Kidney capillary endothelial cell (primary cell): ENCODE results near the gene GPX5.
"Not testable (repeated sequence)": the region's sequence is repeated elsewhere in the genome, so short reads cannot be mapped to it uniquely, and the experiment has no call there.

ENCODE experiments used
- DNase-seq: peaks from one replicate; pipeline ENCODE4 v3.0.0-alpha.2; 2018; ENCODE audit warnings: low spot score

Gene GPX5

DNA sequence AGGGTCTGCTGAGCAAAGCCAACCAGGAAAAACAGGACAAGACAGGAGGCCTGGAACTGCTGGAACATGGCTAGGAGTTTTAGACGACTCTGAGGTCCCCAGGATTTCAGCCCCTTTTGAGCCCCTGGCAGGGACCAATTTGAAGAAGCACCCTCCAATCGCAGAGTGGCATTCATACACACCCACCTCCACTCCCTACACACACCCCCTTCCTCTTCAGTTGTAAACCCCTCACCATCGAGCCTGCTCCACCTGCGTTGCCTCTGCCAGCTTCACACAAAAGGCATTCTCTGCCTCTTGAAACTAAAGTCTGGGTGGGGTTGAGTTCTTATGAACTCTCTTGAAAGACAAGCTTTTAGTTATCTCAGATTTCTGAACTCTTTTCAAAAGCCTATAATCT, 10.0 kb upstream of the GPX5 start, which contains the start of gene GPX6:
TSS of gene GPX6 (minus strand) at position 118 of the 400 bp plus-strand sequence. CDS start at position 68, 50 bp downstream.
- DNase-seq = no peak

DNA sequence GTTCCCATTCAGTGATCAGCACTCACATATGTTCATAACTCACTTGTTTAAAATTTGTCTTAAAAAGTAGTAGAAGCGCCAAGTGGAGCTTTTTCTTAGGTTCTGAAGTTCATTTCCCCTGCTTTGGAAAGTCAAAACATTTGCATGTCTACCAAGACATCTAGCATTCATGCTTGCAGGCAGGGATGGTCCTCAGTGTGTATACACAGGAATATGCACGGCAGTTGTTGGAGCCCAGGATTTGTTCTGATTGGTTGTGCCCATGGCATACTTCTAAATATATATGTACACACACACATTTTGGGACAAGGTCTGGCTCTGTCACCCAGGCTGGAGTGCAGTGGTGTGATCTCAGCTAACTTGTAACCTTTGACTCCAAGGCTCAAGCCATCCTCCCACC, 7.7 kb upstream of the GPX5 start:
- no peak for DNase-seq

DNA sequence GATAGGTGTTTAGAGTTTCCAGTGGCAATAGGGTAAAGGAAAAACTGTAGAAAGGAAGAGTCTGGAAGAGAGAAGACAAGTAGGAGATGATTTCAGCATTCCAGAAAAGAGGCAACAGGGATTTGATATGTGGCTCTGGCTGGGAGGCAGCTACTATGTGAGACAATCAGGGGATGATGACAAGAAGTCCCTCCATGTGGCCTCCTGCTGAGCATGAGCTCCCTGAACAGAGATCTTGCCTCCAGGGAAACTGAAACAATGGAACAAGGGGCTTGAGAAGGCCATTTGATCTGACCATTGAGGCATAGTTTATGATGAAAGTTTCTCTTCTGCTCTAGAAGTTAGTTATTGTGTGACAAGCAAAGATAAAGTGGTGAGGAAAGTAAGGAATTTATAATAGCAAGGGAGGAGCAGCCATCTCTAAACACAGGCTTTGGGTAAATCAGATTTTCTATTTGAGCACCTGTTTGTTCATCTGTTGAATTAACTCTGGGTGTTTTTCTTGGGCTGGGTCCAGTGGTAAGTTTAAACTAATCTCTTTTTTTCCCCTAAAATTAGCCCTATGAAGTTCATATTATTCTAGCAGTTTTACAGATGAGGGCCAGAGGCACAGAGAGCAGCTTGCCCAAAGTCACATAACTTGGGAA, 3.0 kb upstream of the GPX5 start:
- DNase-seq = no peak

DNA sequence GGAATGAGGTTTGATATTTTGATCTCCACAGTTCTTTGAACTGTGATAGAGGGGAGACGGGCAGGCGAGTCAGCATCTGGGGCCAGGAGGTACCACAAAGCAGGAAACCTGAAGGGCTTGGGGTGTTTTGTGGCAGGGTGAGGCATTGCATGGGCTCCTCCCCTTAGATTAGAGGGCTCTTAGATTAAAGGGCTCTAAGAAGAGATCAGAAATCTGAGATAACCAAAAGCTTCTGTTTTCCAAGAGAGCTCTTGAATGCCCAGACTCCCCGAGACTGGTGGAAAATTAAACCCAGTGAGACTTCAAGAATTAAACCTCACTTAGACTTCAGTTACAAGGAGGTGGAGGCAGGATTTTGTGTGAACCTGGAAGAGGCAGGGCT, 2.4 kb upstream of the GPX5 start:
- DNase-seq = no peak

DNA sequence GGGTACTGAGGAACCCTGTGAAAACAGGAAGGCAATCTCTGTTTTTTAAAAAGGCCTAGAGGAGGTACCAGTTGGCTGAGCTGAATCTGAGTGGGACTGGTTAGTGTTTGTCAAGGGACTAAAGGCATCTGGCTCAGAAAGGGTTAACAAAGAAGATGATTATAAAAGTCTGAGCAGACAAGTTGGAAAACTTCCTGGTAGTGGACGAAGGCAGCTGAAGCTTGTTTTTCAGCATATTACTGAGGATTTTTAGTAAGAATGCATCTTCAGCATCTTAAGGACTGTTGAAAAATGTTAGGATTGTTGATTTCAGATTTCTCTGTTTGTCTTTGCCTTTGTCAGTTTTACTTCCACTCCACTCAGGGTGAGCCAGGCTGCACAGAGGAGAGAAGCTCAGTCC, 5.1 kb downstream of the GPX5 start:
- no peak for DNase-seq

DNA sequence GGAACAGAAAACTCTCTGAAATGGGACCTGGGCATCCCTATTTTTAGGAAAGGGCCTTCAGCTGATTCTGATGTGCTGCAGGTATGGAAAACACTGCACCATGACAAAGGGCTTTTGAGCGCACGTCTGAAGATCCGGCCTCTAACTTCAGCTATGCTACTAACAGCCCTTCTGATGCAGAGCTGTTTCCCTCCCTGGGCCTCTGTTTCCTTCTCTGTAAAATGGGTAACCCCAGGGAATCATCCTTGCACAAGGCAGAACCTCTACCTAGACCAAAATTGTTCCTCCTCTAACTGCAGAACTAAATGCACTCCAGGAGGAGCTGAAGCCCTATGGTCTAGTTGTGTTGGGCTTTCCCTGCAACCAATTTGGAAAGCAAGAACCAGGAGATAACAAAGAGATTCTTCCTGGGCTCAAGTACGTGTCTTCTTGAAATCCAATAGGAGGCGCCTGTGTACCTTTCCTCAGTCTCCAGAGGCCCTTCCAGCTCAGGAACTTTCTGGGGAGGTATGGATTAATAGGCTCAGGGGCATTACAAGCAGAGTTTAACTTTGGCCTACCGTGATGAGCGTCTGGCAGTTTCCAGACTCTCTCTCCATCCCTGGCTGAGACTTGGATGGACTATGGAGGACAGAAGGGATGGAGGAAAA, 5.9 kb downstream of the GPX5 start:
- DNase-seq = no peak

DNA sequence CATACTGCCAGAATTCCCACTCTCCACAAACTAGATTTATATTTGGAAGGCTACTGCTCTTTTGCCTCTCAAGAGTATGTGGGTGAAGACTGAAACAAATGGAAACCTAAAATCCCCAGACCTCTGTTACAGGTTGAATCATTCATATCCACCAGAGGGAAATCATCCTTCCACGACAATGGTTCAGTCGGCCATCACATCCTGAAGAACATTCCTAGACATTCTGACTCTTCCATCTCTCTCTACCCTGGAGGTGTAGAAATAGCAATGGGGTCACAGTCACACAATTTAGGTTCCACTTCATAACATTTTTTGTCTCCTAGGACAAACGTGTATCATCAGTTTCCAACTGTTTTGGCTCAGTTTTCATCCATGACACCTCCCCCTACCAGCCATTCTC, 8.6 kb downstream of the GPX5 start:
- DNase-seq = no peak

DNA sequence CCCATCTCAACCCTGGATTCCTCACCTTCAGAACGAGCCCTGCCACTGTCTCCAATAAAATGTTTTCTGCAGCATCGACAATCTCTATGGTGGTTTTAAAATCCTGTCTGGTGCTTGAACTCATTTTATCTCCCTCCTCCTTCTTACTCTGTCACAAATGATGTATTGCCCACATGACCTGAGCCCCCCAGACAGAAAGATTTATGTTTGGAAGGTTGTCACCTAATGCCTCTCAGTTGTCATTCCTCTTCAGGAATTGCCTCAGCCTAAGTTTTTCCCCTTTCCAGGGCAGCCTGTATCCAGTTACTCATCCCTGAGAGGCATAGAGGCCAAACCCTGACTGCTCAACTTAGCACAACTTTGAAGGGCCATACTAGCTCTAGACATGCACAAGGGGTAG, 9.2 kb downstream of the GPX5 start:
- no peak for DNase-seq

DNA sequence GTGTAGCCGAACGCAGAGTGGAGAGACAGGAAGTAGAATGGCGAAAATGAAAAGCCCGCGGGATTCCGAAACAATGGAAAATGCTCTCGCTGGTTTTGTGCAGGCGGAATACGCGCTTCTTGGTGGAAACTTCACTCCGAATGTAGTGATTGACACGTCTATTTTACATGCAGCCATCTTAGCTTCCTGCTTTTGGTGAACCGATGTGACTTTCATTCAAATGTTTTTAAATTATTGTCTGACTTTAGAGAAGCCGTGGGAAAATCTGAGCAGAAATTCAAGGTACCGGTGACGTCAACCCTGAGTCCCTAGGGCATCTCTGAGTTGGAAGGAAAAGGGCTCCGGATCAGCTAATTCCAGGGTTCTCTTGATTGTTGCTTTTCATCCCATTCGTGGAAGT, 11.4 kb downstream of the GPX5 start:
- no peak for DNase-seq

DNA sequence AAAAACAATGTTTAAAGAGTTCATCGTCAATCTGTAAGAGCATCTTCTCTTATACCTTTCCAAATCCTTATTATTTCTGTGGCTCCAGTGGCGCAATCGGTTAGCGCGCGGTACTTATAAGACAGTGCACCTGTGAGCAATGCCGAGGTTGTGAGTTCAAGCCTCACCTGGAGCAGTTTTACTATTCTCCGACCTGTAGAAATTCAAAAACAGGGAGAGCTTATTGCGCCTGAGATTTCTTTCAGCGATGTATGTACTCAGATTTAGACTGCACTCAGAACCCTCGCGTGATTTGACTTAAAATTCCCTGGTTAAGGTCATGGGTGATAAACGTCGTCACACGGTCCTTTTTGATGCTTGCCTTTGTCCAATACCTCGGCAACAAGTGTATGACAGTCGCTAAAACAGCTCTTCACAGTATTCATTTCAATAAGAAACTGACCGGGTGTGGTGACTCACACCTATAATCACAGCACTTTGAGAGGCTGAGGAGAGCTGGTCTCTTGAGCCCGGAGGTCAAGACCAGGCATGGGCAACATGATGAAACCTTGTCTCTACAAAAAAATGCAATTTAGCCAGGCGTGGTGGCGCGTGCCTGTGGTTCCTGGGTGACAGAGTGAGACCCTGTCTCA, 11.9 kb downstream of the GPX5 start:
- no peak for DNase-seq

DNA sequence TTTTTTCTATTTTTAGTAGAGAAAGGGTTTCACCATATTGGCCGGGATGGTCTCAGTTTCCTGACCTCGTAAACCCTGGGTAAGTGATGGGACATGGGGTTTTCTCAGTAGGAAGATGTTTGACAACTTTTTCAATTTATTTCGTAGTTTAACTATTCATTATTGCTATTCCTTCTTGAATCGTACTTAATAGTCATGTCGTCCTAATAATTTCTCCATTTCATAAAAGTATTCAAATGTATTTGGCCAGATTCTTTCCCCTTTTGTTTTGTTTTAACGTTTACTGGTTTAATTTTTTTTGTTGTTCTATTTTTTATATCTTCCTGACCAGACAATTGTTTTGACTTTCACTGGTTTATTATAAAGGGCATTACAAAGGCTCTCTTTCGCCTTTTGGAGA, 16.3 kb downstream of the GPX5 start:
- DNase-seq = no peak

DNA sequence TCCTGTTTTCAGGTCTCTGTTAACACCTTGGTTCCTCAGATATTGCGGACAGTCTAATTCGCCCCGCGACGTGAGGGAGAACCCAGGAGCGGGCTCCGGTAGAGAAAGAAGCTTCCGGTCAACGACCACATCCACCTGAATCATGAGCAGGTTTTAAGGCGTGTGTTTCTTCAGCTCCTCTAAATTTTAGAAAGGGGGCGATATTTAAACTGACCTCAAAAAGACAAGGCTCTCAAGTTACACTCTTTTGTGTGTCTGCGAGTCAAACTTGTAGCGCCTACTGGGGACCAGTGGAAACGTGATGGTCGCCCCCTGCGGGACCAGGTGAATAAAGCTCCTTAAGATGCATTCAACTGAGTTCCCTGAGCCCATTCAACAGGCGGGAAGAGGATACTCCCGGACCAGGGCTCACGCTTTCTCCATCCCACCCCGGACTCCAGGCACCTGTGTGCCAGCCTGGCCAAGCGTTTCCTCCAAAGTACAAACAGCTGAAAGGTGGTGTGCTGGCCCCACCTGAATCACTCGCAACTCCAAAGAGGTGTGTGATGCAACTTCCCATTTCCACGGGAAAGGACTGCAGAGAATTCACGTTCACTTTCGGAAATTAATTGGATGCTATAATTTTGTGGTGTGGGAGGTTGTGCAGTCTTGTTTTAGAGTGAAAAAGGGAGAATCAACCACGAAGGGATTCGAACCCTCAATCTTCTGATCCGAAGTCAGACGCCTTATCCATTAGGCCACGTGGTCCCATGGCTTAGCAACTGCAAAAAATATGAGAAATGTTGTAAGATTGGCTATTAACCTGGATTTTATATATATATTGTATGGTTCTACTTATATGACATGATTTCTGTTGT, 17.0 kb downstream of the GPX5 start:
- peak; percentile 68 for DNase-seq

DNA sequence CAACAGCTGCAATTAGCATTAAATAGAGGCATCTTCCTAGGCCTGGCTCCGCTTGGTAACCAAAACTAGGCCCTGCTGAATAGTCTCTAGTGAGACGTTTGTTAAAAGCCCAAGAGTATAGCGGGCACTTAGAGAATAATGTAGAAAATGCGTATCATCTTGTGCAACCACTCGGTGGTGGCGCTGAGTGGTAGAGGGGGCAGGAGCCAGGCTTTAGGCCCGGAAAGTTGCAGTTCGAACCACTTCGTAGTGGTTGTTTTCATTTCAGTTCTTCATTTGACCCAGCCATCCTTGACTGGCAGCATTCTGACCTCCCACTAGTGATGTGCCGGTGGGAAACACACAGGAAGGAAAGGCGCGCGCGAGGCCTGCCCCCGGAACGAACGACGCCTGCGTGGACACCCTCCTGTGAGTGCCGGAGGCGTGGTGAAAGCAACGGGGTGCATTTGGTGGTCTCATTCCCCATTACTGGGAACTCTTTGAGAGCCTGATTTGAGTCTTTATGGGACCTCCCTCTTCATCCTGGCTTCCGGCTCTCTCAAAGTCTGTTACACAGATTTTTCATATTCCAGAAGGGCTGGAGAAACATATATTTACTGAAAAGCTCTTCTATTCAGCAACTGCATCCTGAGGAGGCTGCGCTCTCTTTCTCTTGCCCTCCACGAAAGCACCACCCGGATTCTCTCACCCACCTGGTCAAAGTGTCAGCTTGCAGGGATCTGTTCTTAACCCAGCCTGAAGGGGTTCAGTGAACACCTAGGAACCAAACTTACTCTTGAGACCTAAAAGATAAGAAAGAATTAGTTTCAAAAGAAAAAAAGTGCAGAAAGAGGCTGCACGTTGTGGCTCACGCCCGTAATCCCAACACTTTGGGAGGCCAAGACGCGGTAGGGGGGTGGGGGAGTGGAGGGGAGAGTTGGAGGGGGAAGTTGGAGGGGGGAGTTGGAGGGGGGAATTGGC, 18.2 kb downstream of the GPX5 start:
- DNase-seq = no peak

DNA sequence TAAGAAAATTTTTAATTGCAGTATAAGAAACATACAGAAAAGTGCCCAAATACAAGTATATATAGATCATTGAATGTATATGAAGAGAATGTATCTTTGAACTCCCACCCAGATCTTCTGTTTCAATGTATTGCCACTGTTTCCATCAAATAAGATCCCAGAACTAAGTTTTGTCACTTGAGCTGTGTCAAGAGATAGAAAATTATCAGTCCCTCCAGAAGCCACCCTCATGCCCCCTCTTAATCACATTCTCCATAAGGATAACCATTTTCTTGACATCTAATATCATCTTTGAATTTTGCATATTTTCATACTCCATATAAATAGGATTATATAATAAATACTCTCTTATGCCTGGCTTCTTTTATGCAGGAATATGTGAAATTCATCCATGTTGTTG, 20.3 kb downstream of the GPX5 start:
- DNase-seq = no peak

DNA sequence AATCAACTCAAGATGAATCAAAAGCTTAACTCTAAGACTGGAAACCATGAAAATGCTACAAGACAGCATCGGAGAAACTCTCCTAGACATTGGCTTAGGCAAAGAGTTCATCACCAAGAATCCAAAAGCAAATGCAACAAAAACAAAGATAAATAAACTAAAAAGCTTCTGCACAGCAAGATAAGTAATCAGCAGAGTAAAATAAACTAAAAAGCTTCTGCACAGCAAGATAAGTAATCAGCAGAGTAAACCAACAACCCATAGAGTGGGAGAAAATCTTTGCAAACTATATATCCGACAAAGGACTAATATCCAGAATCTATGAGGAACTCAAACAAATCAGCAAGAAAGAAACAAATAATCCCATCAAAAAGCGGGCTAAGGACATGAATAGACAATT, 21.3 kb downstream of the GPX5 start:
- not testable (repeated sequence) for DNase-seq

DNA sequence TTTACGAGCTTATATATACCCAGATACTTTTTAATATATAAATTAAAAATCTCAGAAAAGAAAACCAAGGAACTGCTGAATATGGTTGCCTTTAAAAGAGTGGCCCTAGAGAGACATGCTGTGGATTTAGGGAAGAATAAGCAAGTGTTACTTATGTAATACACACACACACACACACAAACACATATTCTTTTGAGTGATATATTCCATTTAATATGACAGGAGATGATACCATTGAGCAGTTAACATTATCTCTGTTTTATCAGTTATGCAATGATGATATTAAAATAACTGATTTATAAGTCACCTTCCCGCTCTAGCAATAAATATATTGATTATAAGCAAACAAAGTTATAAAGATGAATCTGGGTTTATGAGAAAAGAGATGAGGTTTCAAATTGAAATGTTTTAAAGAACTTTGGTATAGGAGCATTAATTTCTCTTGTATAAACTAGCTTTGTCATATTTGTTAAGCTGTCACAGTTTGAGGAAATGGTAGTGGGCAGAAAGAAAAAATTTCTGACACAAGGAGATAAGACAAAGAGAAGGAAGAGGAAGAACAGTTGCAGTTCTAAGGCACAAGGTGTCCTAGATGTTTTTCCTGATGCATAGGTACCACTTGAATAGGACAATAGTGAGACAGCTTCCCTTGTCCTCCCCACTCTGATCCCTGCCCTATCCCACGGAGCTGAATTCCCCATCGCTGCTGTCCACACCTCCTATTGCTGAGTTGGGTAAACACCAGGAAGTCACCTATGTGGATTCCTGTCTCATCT, 26.4 kb downstream of the GPX5 start:
- DNase-seq = no peak

DNA sequence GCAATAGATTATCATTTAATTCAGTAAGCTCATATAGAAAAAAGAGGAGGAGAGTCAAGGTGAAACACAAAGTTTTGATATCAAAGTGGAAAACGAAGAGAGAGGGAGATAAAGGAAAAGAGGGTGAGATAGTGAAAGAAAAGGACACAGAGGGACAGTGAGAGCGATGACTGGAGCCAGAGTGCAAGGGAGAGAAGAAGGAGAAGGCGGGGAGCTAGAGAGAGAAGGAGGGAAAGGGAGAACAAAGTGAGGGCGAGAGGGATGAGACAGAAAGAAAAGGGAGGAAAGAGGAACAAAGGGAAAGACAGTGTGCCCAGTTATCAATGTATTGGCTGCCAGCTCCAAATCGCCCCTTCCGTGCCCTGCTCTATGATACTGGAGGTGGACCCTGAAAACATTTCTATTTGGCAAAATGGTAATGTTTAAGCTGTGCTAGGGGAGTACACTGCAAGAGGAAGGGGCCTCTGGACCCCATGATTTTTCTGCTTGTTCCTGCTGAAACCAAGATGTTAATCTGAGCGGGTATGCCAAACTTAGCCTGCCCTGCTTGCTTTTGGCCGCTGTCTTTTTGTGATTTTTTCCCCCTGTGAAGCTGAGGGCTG, 27.8 kb downstream of the GPX5 start:
- DNase-seq = no peak

DNA sequence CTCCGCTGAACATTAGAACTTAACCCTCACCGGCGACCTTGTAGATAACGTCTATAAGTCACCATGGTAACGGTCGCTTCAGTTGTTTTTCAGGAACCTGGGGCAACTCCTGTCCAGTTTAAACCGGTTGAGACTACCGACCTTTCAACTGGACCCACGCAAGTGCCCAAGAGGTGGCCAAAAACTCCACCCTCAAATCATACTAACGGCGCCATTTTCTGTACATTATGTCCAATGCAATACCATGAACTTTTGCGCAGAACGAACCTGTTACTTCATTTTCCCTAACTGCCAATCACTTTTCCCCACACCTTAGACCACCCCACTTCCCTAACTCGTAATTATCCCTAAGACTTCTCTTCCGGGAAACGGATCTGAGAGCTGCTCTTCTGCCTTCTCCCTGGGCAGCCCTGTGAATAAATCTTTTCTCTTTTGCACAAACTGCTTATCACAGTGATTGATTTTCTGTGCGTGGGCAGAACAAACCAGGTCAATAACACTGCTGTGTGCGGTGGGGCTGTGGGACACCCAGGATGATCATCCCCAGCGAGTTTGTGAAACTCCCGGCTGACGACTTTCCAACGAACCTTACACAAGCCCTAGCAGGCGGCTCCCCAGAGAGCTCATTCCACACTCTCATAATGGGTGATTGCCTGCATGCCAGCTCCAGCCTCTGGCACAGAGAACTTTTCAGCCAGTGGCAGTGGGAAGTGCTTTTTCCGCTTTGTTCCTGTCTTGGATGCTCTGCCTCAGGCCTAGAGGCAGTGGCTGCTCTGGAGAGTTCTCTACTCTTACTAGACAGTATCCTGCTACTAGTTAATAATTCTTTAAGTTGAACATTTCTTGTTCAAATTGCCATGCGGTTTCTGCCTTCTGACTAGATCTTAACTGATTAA, 28.6 kb downstream of the GPX5 start:
- DNase-seq = no peak

DNA sequence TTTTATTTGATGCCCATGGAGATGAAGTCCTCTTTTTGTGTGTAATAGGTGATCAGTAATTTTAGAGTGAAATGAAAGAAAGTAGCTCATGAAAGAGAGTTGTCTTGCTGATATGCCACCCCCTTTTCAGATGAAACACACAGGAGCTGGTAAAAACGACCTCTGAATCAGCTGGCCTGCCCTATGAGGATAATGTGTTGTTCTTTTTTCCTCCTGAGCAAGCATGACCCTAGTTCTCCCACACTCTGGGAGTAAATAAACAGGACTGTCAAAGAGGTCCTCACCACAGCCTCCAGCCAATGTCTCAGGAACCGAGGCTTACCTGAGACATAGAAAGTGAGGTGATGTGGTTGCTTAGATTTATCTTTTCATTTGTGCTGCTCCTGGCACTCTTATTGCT, 29.5 kb downstream of the GPX5 start:
- no peak for DNase-seq
